ENCODE results near the gene PTPRM. TPM values are rescaled to one million over a fixed set of nuclear protein-coding genes. Genes with fewer than 3 reads are reported as not detected.

PTPRM gene
- total RNA-seq, 2 donors from 2014 or later: 80.1 to 106 TPM

- no peak for DNase-seq (ENCODE audit: low spot score)
- no peaks in the 10 kb centered on the region for H3K27me3 ChIP-seq
- H3K4me1 ChIP-seq: peaks cover 0 to 7% of the 10 kb centered on the region in 2 donors
- no peak overlapping the region for H3K4me3 ChIP-seq
- no peaks in the 10 kb centered on the region for H3K36me3 ChIP-seq
- no peak overlapping the region for H3K27ac ChIP-seq
- peaks cover 0 to 4% of the 10 kb centered on the region in 2 donors for H3K9me3 ChIP-seq
- TF ChIP-seq CTCF (IDR thresholded peaks at IDR 0.05): no peak
These were observed 144.4 kb downstream of the PTPRM start for GRCh38 chr18:7711495-7711894.

GRCh38 chr18:7720395-7720794, 153.3 kb downstream of the PTPRM start:
- Histone ChIP-seq H3K36me3 (no peaks in the 10 kb centered on the region), H3K4me1 (no peaks in the 10 kb centered on the region), H3K9me3 (peaks cover 0 to 7% of the 10 kb centered on the region in 2 donors), H3K27me3 (no peaks in the 10 kb centered on the region), H3K27ac (no peak overlapping the region), H3K4me3 (no peak overlapping the region)
- no peak for TF ChIP-seq CTCF (IDR thresholded peaks at IDR 0.05)
- no peak for DNase-seq (ENCODE audit: low spot score)

- Histone ChIP-seq H3K9me3 (peaks cover 0 to 3% of the 10 kb centered on the region in 2 donors), H3K27ac (no peak overlapping the region), H3K36me3 (no peaks in the 10 kb centered on the region), H3K4me1 (no peaks in the 10 kb centered on the region), H3K4me3 (no peak overlapping the region), H3K27me3 (no peaks in the 10 kb centered on the region)
- no peak for DNase-seq (ENCODE audit: low spot score)
- no peak for TF ChIP-seq CTCF (IDR thresholded peaks at IDR 0.05)
These were observed 154.4 kb downstream of the PTPRM start for GRCh38 chr18:7721532-7721931.

GRCh38 chr18:7722955-7723354, 155.8 kb downstream of the PTPRM start:
- H3K27ac ChIP-seq: no peak overlapping the region

GRCh38 chr18:7723558-7723957, 156.4 kb downstream of the PTPRM start:
- Histone ChIP-seq H3K9me3 (no peaks in the 10 kb centered on the region), H3K4me1 (peaks cover 0 to 10% of the 10 kb centered on the region in 2 donors), H3K27me3 (no peaks in the 10 kb centered on the region), H3K4me3 (no peak overlapping the region), H3K27ac (no peak overlapping the region), H3K36me3 (no peaks in the 10 kb centered on the region)
- no peak for DNase-seq (ENCODE audit: low spot score)
- no peak for TF ChIP-seq CTCF (IDR thresholded peaks at IDR 0.05)

More at GRCh38 chr18:7722955-7723354, 155.8 kb downstream of the PTPRM start:
- no peak for DNase-seq (ENCODE audit: low spot score)
- no peaks in the 10 kb centered on the region for H3K9me3 ChIP-seq
- H3K27me3 ChIP-seq: no peaks in the 10 kb centered on the region
- TF ChIP-seq CTCF (IDR thresholded peaks at IDR 0.05): no peak
- no peaks in the 10 kb centered on the region for H3K36me3 ChIP-seq
- peaks cover 0 to 10% of the 10 kb centered on the region in 2 donors for H3K4me1 ChIP-seq
- no peak overlapping the region for H3K4me3 ChIP-seq

- TF ChIP-seq CTCF (IDR thresholded peaks at IDR 0.05): no peak
- Histone ChIP-seq H3K36me3 (no peaks in the 10 kb centered on the region), H3K9me3 (no peaks in the 10 kb centered on the region), H3K4me1 (peaks cover 0 to 10% of the 10 kb centered on the region in 2 donors), H3K4me3 (no peak overlapping the region), H3K27me3 (no peaks in the 10 kb centered on the region), H3K27ac (no peak overlapping the region)
- no peak for DNase-seq (ENCODE audit: low spot score)
These were observed 158.4 kb downstream of the PTPRM start for GRCh38 chr18:7725473-7725872.

Measured in right atrium auricular region (tissue), 2 donors.